AG04450 (cell line): Measurements from ENCODE around the gene CENPW. TPM values are rescaled to one million over a fixed set of nuclear protein-coding genes. Genes with fewer than 3 reads are reported as not detected.

ENCODE experiments used
- CTCF ChIA-PET: fragments of 300-600, 350-600 bp; formaldehyde crosslinking; extraction: SDS; loops from one replicate; lab custom pipeline; 2022; ENCODE audit warnings: antibody characterized with exemption, inconsistent platforms; lab: Charles Lee
- POLR2A ChIA-PET: fragments of 350-600 bp; formaldehyde crosslinking; extraction: SDS; loops from one replicate; lab custom pipeline; 2021; ENCODE audit warnings: antibody characterized with exemption, inconsistent platforms; lab: Yijun Ruan, JAX
- DNase-seq: peaks from one replicate; pipeline ENCODE4 v3.0.0-alpha.2; 2011; ENCODE audit warnings: low read depth, low spot score
- H3K27ac ChIP-seq: one replicate; pipeline ENCODE4 v1.5.1; 2012; ENCODE audit warnings: low read depth, low read length, control low read depth
- H3K27me3 ChIP-seq: one replicate; pipeline ENCODE4 v1.6.0; 2012; ENCODE audit warnings: low read length; ENCODE audit not compliant: control insufficient read depth, insufficient read depth
- H3K4me3 ChIP-seq: 2 replicates; pipeline ENCODE4 v1.5.1; 2011; ENCODE audit warnings: mild to moderate bottlenecking, low read depth, low read length, control low read depth
- H3K9me3 ChIP-seq: 2 replicates; pipeline ENCODE4 v1.5.1; 2012; ENCODE audit warnings: low read length; ENCODE audit not compliant: control insufficient read depth, insufficient read depth
- polyA plus RNA-seq: library from polyadenylated mRNA; depleted of rRNA; stranded (reverse); fragments of >200 nt; gene quantifications from 2 replicates; pipeline ENCODE4 v1.2.3, GENCODE V29; 2011
- TF ChIP-seq, protein P1 (sequence below): IDR thresholded peaks from 2 replicates; pipeline ENCODE4 v1.5.1; 2011; ENCODE audit warnings: low read depth, low read length, control low read depth, inconsistent platforms

The CENPW gene
- polyA plus RNA-seq, 1 experiment = 10.6 TPM

DNA sequence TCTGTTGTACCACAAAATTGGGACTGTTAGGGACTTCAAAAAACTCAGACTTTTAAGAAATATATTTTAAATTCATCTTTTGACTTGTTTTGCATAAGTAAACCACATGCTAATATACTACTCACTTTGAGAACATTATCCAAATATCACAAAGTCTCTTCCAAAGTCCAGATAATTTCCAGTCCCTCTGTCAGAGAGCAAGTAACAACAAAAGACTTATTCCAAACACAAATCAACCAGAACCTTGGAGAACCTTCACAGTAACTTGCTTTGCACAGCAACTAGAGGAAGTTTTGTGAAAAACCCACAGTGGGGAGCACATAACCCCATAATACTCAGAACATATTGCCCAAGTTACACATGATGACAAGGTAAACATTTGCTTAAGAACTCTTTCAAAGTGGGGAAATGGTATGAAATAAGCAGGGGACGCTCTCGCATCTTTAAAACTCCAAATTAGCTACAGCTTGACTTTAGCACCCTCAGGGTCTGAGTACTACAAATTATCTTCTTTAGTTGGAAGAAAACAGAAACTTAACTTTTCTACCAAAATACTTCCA lies 37.8 kb downstream of the CENPW start:
- Histone ChIP-seq H3K4me3 (no peak overlapping the region), H3K27me3 (no peaks in the 10 kb centered on the region), H3K27ac (no peak overlapping the region), H3K9me3 (no peaks in the 10 kb centered on the region)
- TF ChIP-seq, protein P1, sequence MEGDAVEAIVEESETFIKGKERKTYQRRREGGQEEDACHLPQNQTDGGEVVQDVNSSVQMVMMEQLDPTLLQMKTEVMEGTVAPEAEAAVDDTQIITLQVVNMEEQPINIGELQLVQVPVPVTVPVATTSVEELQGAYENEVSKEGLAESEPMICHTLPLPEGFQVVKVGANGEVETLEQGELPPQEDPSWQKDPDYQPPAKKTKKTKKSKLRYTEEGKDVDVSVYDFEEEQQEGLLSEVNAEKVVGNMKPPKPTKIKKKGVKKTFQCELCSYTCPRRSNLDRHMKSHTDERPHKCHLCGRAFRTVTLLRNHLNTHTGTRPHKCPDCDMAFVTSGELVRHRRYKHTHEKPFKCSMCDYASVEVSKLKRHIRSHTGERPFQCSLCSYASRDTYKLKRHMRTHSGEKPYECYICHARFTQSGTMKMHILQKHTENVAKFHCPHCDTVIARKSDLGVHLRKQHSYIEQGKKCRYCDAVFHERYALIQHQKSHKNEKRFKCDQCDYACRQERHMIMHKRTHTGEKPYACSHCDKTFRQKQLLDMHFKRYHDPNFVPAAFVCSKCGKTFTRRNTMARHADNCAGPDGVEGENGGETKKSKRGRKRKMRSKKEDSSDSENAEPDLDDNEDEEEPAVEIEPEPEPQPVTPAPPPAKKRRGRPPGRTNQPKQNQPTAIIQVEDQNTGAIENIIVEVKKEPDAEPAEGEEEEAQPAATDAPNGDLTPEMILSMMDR = no peak
- POLR2A ChIA-PET = no interaction called here
- DNase-seq = no peak
- CTCF ChIA-PET = no interaction called here

DNA sequence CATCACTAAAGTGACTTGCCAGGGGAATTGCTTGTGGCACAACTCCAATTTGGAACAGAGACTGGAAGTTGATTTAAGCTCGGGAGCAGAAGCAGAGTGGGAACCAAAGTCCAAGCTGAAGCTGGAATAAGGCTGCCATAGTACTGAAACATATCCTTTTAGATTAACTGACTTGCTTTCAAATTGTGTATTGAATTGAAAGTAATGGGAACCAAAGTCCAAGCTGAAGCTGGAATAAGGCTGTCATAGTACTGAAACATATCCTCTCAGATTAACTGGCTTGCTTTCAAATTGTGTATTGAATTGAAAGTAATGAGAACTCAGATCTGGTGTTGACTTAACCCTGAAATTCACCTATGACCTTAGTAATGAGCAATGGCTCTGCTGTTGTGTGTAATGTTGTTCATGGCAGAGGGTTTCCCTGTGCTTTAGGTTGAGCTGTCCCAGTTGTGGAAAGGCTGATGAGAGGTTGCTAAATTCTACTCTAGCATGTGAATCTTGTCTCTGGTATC lies 40.2 kb downstream of the CENPW start:
- TF ChIP-seq, protein P1 = no peak
- CTCF ChIA-PET = interaction anchor here (1.3 kb wide), 1 partner anchor 19 kb away, joined by 3 read pairs; no protein-coding TSS in a partner anchor
- Histone ChIP-seq H3K27me3 (no peaks in the 10 kb centered on the region), H3K4me3 (no peak overlapping the region), H3K9me3 (no peaks in the 10 kb centered on the region), H3K27ac (no peak overlapping the region)
- POLR2A ChIA-PET = no interaction called here
- no peak for DNase-seq

DNA sequence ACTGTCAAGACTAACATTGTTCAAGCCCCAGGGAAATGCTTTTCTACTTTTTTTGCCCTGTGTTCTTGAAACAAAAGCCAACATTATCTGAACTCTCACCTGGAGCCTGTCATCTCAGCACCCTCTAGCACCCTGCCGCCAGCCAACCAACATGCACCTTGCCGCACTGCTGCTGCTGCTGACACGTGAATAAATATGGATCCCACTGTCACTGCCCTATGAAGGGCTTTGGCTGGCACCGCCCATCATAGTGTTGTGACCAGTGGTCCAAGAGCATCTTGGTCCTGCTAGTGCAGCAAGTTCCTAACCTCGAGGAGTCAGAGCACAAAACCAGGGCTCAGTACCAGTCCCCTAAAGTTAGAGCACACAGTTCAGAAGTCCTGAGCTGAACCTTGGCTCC lies 41.6 kb downstream of the CENPW start:
- Histone ChIP-seq H3K27ac (no peak overlapping the region), H3K4me3 (no peak overlapping the region), H3K27me3 (no peaks in the 10 kb centered on the region), H3K9me3 (no peaks in the 10 kb centered on the region)
- TF ChIP-seq, protein P1 = no peak
- ChIA-PET POLR2A (no interaction called here), CTCF (no interaction called here)
- DNase-seq = no peak

DNA sequence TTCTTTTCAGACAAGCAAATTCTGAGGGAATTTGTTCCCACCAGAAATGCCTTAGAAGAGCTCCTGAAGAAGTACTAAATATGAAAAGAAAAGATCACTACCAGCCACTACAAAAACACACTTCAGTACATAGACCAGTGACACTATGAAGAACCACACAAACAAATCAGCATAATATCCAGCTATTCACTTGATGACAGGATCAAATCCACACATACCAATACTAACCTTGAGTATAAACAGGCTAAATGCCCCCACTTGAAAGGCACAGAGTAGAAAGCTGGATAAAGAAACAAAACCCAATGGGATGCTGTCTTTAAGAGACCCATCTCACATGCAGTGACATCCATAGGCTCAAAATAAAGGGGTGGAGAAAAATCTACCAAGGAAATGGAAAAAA lies 43.3 kb downstream of the CENPW start:
- CTCF ChIA-PET = no interaction called here
- no peaks in the 10 kb centered on the region for H3K9me3 ChIP-seq
- no peak overlapping the region for H3K4me3 ChIP-seq
- TF ChIP-seq, protein P1 = no peak
- no peak for DNase-seq
- POLR2A ChIA-PET = no interaction called here
- no peaks in the 10 kb centered on the region for H3K27me3 ChIP-seq
- H3K27ac ChIP-seq = no peak overlapping the region

DNA sequence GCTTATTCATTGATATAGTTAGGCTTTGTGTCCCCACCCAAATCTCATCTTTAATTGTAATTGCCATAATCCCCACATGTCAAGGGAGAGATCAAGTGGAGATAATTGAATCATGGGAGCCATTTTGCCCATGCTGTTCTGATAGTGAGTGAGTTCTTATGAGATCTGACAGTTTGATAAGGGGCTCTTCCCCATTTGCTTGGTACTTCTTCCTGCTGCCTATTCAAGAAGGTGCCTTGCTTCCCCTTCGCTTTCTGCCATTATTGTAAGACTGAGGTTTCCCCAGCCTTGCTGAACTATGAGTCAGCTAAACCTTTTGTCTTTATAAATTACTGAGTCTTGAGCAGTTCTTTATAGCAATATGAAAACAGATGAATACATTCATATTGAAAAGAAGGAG lies 45.6 kb downstream of the CENPW start:
- DNase-seq = no peak
- ChIA-PET POLR2A (no interaction called here), CTCF (no interaction called here)
- TF ChIP-seq, protein P1 = no peak
- Histone ChIP-seq H3K9me3 (no peaks in the 10 kb centered on the region), H3K27ac (no peak overlapping the region), H3K4me3 (no peak overlapping the region), H3K27me3 (no peaks in the 10 kb centered on the region)
